ENCODE data around the gene SMIM44.

- TF ChIP-seq SIN3A (IDR thresholded peaks at IDR 0.05; ENCODE audit: borderline replicate concordance, insufficient read depth, low read depth, low read length) = no peak
- TF ChIP-seq CTCF (IDR thresholded peaks at IDR 0.05) = no peak
- no peak for TF ChIP-seq POLR2AphosphoS5 (IDR thresholded peaks at IDR 0.05; ENCODE audit: low read depth, low read length)
These were observed 9.2 kb downstream of the SMIM44 start for GRCh38 chr19:3474010-3474409.

Measured in Panc1 (cell line).